A204.1 (cell line): ENCODE measurements around the gene ZNF827.

Source experiments
- FAIRE-seq: peaks from 2 replicates; lab custom pipeline; 2012; peaks lifted over from hg19 to GRCh38; lab: Jason Lieb, UNC

Gene ZNF827

GRCh38 chr4:145824463-145824862 is 114.2 kb downstream of the ZNF827 start:
- FAIRE-seq: no peak

- FAIRE-seq: no peak
Observed at GRCh38 chr4:145823743-145824142, 114.9 kb downstream of the ZNF827 start.

GRCh38 chr4:145822581-145822980 is 116.0 kb downstream of the ZNF827 start:
- FAIRE-seq: no peak

GRCh38 chr4:145822181-145822580 is 116.4 kb downstream of the ZNF827 start:
- no peak for FAIRE-seq

DNA sequence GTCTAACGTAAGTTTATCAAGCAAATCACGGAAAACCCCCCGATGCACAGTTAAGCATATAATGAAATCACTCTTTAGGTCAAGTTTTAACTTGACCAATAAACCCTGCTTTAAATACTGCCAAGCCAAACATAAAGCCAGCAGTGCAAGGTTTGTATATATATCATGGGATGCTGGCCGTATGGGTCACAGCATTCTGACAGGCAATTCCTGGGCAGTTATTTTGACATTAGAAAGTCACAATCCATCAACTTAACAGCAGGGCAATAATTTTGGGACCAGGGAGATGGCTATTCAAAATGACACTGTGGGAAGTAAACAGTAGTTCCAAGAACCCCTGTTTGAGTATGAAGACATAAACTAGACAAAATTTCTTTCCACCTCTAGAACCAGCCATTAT is 116.9 kb downstream of the ZNF827 start:
- no peak for FAIRE-seq

DNA sequence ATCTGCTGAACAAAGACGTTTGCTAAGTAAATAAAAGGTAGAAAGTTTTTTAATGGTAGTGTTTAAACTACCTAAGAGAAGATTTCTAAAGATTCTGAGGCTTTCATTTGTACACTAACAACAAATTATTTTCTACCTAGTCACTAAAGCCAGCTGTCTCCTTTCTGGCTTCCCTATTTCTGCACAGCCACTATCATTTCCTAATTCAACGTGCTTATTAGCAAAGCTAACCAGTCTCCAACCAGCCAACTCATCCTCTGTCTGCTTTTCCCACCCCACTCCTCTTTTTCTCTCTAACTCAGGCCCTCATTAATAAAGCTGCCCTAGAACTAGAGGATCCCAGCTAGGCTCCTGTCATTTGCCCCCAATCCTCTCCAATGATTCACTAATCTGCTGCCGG is 118.2 kb downstream of the ZNF827 start:
- FAIRE-seq: no peak

DNA sequence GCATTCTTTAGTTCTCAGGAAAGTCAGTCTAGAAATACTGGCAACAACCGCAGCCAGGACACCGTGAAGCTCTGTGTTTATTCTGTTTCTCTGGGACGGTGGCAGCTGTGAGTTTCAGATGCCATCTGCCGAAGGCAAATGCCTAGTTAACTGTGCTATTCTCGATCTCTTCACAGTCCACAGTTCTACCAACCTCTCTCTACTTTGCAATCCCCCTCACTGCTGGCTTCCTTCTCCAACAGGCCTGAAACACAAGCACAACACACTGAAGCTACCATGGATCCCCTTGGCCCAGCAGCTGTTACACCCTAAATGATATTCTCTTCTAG is 118.8 kb downstream of the ZNF827 start:
- FAIRE-seq: no peak

DNA sequence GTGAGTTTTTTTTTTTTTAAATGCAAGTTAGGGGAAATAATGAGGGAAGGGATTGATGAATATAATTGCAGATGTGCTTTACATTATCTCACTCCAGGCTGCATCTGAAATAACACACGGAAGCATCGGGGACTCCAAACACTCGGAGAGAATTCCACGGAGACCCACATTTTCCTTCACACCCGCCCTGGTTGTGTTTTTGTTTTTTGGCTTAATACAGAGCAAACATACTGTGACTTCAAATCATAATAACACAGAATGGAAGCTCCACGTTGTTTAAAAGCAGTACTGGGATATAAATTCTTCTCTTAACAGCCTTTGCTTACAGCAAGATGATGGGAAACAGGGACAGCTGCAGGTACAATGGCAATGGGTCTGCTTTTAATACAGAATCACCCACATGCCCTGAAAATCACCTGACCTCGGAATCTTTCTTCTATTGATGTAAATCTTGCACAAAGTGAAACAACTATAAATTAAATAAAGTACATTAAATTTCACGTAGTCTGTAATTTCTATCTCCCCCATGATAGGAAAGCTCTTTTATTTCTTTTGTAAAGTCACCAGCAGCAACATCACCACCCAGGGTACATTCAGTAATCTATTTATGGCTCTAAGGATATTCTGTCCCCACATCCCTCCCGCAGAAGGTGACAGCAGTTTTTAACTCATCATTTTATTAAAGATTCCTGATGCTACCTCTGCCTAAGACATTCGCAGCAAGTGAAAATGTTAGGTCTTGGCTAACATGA is 119.3 kb downstream of the ZNF827 start:
- FAIRE-seq: no peak

GRCh38 chr4:145818011-145818410 is 120.6 kb downstream of the ZNF827 start:
- no peak for FAIRE-seq

DNA sequence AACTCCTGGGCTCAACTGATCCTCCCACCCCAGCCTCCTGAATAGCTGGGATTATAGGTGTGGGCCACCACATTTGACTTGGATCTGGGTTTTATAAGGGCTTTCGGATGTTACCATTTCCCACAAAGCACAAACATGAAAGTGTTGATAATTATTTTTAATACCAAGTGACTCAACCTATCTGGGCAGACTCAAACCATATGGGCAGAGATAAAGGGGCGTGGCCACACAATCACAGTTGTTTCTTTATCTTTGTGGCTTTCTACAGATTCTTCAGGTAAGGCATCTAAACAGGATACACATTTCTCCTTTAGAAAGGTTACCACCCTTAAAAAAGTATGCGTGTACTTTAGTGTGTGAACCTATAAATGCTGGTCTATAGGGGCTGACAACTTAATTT is 122.5 kb downstream of the ZNF827 start:
- no peak for FAIRE-seq

DNA sequence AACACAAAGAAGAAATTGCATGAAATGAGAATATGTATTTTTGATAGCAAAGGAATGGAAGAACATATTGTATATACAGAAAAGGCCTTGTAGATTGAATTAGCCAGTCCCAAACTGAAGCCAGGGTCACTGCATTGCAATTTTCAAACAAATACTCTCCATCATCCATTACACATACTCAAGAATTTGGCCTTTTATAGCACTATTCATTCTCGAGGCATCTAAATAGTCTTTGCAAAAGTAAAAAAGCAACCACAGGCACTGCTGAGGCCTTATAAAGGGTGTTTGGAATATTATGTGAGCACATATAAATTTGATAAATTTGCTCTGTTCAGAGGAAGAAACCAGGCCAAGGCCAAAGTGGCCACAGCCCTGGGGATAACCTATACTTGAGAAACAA is 123.0 kb downstream of the ZNF827 start:
- no peak for FAIRE-seq

DNA sequence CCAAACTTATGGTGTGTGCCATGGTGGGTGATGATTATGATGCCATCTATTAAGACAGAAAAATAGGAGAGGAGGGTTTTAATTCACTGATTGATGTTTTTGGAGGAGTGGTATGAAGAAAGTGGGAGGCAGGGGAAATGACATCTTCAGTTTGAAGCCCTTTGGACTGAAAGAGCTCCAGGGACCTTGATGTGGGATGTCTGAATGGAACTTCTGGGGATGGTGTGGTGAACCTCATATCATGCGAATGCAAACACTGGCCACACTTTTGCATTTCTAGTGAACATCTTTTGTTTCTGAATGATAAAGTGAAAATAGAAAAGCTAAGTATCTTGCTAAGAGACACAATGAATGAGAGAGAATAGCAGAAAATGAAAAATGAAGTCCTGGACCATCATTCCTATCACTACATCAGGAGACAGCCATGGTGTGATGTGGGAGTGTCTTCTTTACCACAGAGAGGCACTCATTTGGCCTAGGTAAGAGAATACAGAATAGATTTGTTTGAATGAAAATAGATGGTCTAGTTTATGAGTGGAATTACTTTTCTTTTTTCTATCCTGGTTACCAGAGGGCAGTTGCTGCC is 123.5 kb downstream of the ZNF827 start:
- FAIRE-seq: no peak

GRCh38 chr4:145814246-145814645 is 124.4 kb downstream of the ZNF827 start:
- no peak for FAIRE-seq

GRCh38 chr4:145812919-145813318 is 125.7 kb downstream of the ZNF827 start:
- no peak for FAIRE-seq

- FAIRE-seq: no peak
Observed at GRCh38 chr4:145808848-145809512, 129.6 kb downstream of the ZNF827 start.

GRCh38 chr4:145808021-145808650 is 130.5 kb downstream of the ZNF827 start:
- no peak for FAIRE-seq

DNA sequence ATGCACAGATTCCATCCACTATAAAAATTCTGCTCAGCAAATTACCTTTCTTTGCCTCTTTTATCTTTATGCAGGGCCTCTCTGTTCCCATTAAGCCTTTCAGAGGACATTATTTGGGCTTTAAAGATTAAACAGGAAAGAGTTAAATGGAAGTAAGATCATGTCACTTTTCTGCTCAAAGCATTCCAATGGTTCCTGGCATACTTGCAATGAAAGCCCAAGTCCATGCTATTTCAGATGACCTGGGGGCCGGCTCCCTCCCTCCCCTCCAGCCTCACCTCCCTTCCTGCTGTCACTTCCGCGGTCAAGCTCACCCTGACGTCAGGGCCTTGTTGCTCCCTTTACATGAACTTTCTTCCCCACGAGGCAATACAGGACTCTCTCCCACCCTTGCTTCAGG is 133.1 kb downstream of the ZNF827 start:
- no peak for FAIRE-seq

- no peak for FAIRE-seq
Observed at GRCh38 chr4:145804116-145804515, 134.5 kb downstream of the ZNF827 start.

- no peak for FAIRE-seq
Observed at GRCh38 chr4:145799223-145799622, 139.4 kb downstream of the ZNF827 start.

DNA sequence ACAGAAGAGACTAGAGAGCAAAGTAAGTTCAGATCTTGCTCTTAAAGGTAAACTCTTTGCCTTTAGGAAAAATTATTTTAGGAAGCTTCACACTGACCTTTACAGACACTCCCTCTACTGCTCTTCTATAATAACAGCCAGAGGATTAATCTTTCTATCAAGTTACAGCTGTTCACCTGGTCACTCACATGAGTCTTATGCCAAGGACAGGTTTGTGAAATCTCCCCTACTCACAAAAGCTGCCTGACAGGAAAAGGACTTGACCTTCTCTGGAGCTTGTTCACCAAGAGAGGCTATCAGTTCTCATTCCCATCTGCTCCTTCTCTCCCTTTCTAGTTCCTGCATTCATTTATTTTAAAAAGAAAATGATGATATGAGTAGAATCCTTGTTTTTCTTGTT is 141.3 kb downstream of the ZNF827 start:
- no peak for FAIRE-seq

DNA sequence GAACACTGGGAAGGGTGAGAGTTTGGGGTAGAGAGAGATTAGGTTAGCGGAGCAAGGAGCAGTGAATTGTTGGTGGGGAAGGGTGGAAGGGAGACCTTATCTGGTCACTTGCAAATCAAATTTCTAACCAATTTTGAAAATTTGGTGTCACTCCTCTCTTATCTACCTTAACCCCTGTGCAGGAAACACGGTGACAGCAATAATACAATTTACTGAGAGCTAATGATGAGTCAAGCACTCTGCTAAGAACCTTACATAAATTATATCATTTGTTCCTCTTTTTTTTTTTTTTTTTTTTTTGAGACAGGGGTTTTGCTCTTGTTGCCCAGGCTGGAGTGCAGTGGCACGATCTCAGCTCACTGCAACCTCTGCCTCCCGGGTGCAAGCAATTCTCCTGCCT is 142.3 kb downstream of the ZNF827 start:
- no peak for FAIRE-seq

GRCh38 chr4:145795521-145795920 is 143.1 kb downstream of the ZNF827 start:
- no peak for FAIRE-seq

DNA sequence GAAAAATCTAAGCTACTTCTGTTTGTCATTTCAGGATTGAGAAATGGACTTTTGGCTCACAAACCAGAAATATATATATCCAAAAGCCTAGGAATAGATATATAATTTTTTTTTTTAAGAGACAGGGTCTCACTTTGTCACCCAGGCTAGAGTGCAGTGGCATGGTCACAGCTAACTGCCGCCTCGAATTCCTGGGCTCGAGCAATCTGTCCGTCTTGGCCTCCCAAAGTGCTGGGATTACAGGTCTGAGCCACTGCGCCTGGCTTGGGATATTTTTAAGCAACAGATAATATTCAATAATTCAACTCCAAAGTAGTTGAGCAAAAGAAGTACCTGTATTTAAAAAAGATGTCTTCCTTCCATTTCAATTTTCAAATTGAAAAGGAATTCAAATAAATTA is 146.2 kb downstream of the ZNF827 start:
- FAIRE-seq: no peak
